Measurements from ENCODE around the gene XPR1. TPM values are rescaled to one million over a fixed set of nuclear protein-coding genes. Genes with fewer than 3 reads are reported as not detected.

The XPR1 gene
- total RNA-seq, 1 donor, result 25.7 TPM

GRCh38 chr1:180601512-180601911 is 30.3 kb upstream of the XPR1 start:
- Histone ChIP-seq H2AFZ (ENCODE audit: low read length) (no peak overlapping the region), H3K4me2 (ENCODE audit: insufficient read depth, low read length) (no peak overlapping the region), H3K36me3 (ENCODE audit: insufficient read depth, low read length) (no peaks in the 10 kb centered on the region), H3K4me3 (ENCODE audit: insufficient read depth, low read length) (no peak overlapping the region), H4K20me1 (ENCODE audit: insufficient read depth, low read length) (no peaks in the 10 kb centered on the region), H3K79me2 (ENCODE audit: insufficient read depth, low read length) (no peaks in the 10 kb centered on the region), H3K9me3 (ENCODE audit: low read depth, low read length) (no peaks in the 10 kb centered on the region), H3K27ac (ENCODE audit: low read depth, low read length) (no peak overlapping the region), H3K4me1 (ENCODE audit: insufficient read depth, low read length) (peaks cover 3% of the 10 kb centered on the region), H3K27me3 (ENCODE audit: insufficient read depth, low read length) (no peaks in the 10 kb centered on the region)
- no peak for DNase-seq (ENCODE audit: insufficient read length, low spot score, missing footprints)
- TF ChIP-seq, protein P1, sequence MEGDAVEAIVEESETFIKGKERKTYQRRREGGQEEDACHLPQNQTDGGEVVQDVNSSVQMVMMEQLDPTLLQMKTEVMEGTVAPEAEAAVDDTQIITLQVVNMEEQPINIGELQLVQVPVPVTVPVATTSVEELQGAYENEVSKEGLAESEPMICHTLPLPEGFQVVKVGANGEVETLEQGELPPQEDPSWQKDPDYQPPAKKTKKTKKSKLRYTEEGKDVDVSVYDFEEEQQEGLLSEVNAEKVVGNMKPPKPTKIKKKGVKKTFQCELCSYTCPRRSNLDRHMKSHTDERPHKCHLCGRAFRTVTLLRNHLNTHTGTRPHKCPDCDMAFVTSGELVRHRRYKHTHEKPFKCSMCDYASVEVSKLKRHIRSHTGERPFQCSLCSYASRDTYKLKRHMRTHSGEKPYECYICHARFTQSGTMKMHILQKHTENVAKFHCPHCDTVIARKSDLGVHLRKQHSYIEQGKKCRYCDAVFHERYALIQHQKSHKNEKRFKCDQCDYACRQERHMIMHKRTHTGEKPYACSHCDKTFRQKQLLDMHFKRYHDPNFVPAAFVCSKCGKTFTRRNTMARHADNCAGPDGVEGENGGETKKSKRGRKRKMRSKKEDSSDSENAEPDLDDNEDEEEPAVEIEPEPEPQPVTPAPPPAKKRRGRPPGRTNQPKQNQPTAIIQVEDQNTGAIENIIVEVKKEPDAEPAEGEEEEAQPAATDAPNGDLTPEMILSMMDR (IDR thresholded peaks at IDR 0.05; ENCODE audit: extremely low read depth, low read depth, low read length), result no peak

DNA sequence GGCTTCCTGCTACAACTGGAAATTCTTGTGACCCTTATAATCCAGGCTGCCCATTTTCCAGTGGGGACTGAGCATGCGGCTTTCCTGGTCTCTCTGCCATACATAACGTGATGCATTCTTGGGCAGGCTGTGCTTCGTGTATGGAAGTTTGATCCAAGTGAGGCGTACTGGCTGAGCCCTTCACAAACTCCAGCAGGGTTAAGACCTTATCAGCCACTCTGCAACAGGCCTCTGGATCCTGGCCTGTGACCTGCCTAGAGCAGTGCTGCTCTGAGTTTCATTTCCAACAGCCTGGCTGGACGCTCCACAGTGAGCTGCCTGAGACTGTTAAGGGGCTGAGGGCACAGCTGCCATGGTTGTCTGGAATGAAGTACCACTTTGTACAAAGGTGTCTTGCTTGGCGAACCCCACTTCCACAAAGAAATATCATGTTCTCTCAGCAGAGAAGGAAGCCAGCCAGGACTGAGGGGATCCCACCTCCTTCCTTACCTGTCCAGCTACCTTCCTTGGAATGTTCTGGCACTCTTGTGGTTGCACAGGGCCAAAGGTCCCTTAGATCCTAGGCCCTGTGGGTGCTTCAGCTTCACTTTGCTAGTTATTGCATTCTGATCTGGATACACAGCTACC is 28.5 kb upstream of the XPR1 start:
- no peak overlapping the region for H2AFZ ChIP-seq (ENCODE audit: low read length)
- H3K4me1 ChIP-seq (ENCODE audit: insufficient read depth, low read length), result peaks cover 3% of the 10 kb centered on the region
- no peak overlapping the region for H3K4me3 ChIP-seq (ENCODE audit: insufficient read depth, low read length)
- TF ChIP-seq, protein P1 (IDR thresholded peaks at IDR 0.05; ENCODE audit: extremely low read depth, low read depth, low read length), result no peak
- no peak overlapping the region for H3K27ac ChIP-seq (ENCODE audit: low read depth, low read length)
- H3K9me3 ChIP-seq (ENCODE audit: low read depth, low read length), result no peaks in the 10 kb centered on the region
- no peak overlapping the region for H3K4me2 ChIP-seq (ENCODE audit: insufficient read depth, low read length)
- no peaks in the 10 kb centered on the region for H4K20me1 ChIP-seq (ENCODE audit: insufficient read depth, low read length)
- no peak for DNase-seq (ENCODE audit: insufficient read length, low spot score, missing footprints)
- H3K36me3 ChIP-seq (ENCODE audit: insufficient read depth, low read length), result no peaks in the 10 kb centered on the region
- H3K27me3 ChIP-seq (ENCODE audit: insufficient read depth, low read length), result no peaks in the 10 kb centered on the region
- no peaks in the 10 kb centered on the region for H3K79me2 ChIP-seq (ENCODE audit: insufficient read depth, low read length)

- no peak overlapping the region for H3K4me3 ChIP-seq (ENCODE audit: insufficient read depth, low read length)
- no peaks in the 10 kb centered on the region for H4K20me1 ChIP-seq (ENCODE audit: insufficient read depth, low read length)
- no peaks in the 10 kb centered on the region for H3K79me2 ChIP-seq (ENCODE audit: insufficient read depth, low read length)
- TF ChIP-seq, protein P1 (IDR thresholded peaks at IDR 0.05; ENCODE audit: extremely low read depth, low read depth, low read length), result no peak
- no peak overlapping the region for H3K4me2 ChIP-seq (ENCODE audit: insufficient read depth, low read length)
- H3K9me3 ChIP-seq (ENCODE audit: low read depth, low read length), result no peaks in the 10 kb centered on the region
- no peak overlapping the region for H2AFZ ChIP-seq (ENCODE audit: low read length)
- no peak overlapping the region for H3K27ac ChIP-seq (ENCODE audit: low read depth, low read length)
- no peaks in the 10 kb centered on the region for H3K36me3 ChIP-seq (ENCODE audit: insufficient read depth, low read length)
- no peaks in the 10 kb centered on the region for H3K27me3 ChIP-seq (ENCODE audit: insufficient read depth, low read length)
- no peak for DNase-seq (ENCODE audit: insufficient read length, low spot score, missing footprints)
- H3K4me1 ChIP-seq (ENCODE audit: insufficient read depth, low read length), result no peaks in the 10 kb centered on the region
These were observed 28.0 kb upstream of the XPR1 start for GRCh38 chr1:180603850-180604226.

GRCh38 chr1:180606155-180606554 is 25.7 kb upstream of the XPR1 start:
- H3K27me3 ChIP-seq (ENCODE audit: insufficient read depth, low read length), result no peaks in the 10 kb centered on the region
- no peak overlapping the region for H3K27ac ChIP-seq (ENCODE audit: low read depth, low read length)
- H3K4me2 ChIP-seq (ENCODE audit: insufficient read depth, low read length), result no peak overlapping the region
- H3K79me2 ChIP-seq (ENCODE audit: insufficient read depth, low read length), result no peaks in the 10 kb centered on the region
- TF ChIP-seq, protein P1 (IDR thresholded peaks at IDR 0.05; ENCODE audit: extremely low read depth, low read depth, low read length), result no peak
- H3K4me1 ChIP-seq (ENCODE audit: insufficient read depth, low read length), result no peaks in the 10 kb centered on the region
- no peaks in the 10 kb centered on the region for H3K9me3 ChIP-seq (ENCODE audit: low read depth, low read length)
- H4K20me1 ChIP-seq (ENCODE audit: insufficient read depth, low read length), result no peaks in the 10 kb centered on the region
- H3K36me3 ChIP-seq (ENCODE audit: insufficient read depth, low read length), result no peaks in the 10 kb centered on the region
- no peak overlapping the region for H3K4me3 ChIP-seq (ENCODE audit: insufficient read depth, low read length)
- no peak overlapping the region for H2AFZ ChIP-seq (ENCODE audit: low read length)
- no peak for DNase-seq (ENCODE audit: insufficient read length, low spot score, missing footprints)
